ENCODE results near the gene PLCH1. TPM values are rescaled to one million over a fixed set of nuclear protein-coding genes. Genes with fewer than 3 reads are reported as not detected.

Gene PLCH1
- total and polyA plus RNA-seq, 12 donors: under 0.01 to 0.28 (median 0.10) TPM; not detected in 2

DNA sequence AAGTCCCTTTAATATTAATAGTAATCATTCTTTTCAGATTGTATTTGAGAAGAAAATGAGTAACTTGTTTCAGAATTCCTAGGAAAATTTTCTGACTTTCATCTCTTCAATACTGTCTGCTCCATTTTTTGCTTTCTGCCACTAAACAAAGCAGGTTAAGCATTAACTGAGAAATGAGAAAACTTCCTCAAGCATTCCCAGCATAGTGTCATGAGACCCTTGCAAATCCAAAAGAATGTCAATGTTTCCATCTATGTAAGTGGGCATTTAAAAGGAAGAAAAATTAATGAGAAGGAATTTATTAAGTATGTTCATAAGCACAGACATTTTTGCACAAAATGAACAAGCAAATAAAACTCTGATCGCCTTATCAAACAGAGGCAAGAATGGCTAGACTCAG lies 303.4 kb downstream of the PLCH1 start:
- no peak for DNase-seq
- WGBS, 4 donors: 63 to 81% (median 75%) methylated on average over 1 of the region's 1 CpG
- Histone ChIP-seq H3K27ac (no peak overlapping the region), H3K27me3 (no peaks in the 10 kb centered on the region), H3K4me1 (replicated peaks in 1 of 2) (no peaks in the 10 kb centered on the region), H3K36me3 (replicated peaks in 1 of 2) (no peaks in the 10 kb centered on the region), H3K4me3 (no peak overlapping the region), H3K9me3 (replicated peaks in 1 of 3) (no peaks in the 10 kb centered on the region)
- TF ChIP-seq POLR2A (IDR thresholded peaks at IDR 0.05): no peak
- TF ChIP-seq, protein P1, sequence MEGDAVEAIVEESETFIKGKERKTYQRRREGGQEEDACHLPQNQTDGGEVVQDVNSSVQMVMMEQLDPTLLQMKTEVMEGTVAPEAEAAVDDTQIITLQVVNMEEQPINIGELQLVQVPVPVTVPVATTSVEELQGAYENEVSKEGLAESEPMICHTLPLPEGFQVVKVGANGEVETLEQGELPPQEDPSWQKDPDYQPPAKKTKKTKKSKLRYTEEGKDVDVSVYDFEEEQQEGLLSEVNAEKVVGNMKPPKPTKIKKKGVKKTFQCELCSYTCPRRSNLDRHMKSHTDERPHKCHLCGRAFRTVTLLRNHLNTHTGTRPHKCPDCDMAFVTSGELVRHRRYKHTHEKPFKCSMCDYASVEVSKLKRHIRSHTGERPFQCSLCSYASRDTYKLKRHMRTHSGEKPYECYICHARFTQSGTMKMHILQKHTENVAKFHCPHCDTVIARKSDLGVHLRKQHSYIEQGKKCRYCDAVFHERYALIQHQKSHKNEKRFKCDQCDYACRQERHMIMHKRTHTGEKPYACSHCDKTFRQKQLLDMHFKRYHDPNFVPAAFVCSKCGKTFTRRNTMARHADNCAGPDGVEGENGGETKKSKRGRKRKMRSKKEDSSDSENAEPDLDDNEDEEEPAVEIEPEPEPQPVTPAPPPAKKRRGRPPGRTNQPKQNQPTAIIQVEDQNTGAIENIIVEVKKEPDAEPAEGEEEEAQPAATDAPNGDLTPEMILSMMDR (IDR thresholded peaks at IDR 0.05): no peak
- intact Hi-C loops (cut with DNase I): no loop called here

DNA sequence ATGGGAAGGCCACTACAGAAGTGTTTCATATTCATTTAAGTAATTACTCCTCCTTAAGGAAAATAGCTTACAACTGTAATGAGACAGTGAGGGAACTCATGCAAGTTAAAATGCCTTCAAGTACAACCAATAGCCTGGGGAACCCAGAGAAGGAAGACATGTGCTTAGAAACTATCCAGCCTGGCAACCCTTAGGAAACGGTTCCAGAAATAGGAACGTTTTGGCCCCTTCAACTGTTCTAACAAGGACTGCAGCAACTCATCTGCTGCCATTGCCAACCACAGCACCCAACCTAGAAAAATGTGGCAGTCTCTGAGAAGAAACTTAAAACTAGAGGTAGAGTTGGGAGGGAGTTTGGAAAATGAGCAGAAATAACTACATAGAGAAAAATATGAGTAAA lies 303.8 kb downstream of the PLCH1 start:
- 48 to 71% (median 55%) methylated on average over 2 of the region's 2 CpGs for WGBS, 4 donors
- no peaks in the 10 kb centered on the region for H3K36me3 ChIP-seq (replicated peaks in 1 of 2)
- intact Hi-C loops (cut with DNase I): no loop called here
- no peak overlapping the region for H3K4me3 ChIP-seq
- H3K27ac ChIP-seq: no peak overlapping the region
- TF ChIP-seq POLR2A (IDR thresholded peaks at IDR 0.05): no peak
- TF ChIP-seq, protein P1 (IDR thresholded peaks at IDR 0.05): no peak
- DNase-seq: no peak
- H3K9me3 ChIP-seq (replicated peaks in 1 of 3): no peaks in the 10 kb centered on the region
- H3K4me1 ChIP-seq (replicated peaks in 1 of 2): no peaks in the 10 kb centered on the region
- no peaks in the 10 kb centered on the region for H3K27me3 ChIP-seq

DNA sequence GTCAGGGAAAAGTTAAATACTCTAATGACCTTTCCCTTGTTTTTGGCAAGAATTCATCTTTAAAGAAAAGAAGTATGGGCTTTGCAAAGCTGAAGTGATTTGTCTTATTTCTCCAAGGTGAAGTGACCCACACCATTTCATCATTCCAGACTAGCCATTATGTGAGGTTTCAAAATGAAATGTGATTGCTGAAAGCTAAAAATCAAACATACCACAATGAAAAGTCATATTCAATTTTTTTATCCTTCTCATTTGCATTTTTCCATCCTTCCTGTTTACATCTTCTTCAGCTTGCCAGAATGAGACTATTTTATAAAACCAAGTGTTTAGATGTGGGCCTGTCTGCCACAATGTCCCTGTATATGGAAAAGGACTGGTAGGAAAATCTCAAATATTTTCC lies 309.1 kb downstream of the PLCH1 start:
- intact Hi-C loops (cut with DNase I): no loop called here
- TF ChIP-seq, protein P1 (IDR thresholded peaks at IDR 0.05): no peak
- TF ChIP-seq POLR2A (IDR thresholded peaks at IDR 0.05): no peak
- Histone ChIP-seq H3K4me3 (no peak overlapping the region), H3K36me3 (replicated peaks in 1 of 2) (no peaks in the 10 kb centered on the region), H3K9me3 (replicated peaks in 1 of 3) (no peaks in the 10 kb centered on the region), H3K27ac (no peak overlapping the region), H3K27me3 (no peaks in the 10 kb centered on the region), H3K4me1 (replicated peaks in 1 of 2) (no peaks in the 10 kb centered on the region)
- no peak for DNase-seq

DNA sequence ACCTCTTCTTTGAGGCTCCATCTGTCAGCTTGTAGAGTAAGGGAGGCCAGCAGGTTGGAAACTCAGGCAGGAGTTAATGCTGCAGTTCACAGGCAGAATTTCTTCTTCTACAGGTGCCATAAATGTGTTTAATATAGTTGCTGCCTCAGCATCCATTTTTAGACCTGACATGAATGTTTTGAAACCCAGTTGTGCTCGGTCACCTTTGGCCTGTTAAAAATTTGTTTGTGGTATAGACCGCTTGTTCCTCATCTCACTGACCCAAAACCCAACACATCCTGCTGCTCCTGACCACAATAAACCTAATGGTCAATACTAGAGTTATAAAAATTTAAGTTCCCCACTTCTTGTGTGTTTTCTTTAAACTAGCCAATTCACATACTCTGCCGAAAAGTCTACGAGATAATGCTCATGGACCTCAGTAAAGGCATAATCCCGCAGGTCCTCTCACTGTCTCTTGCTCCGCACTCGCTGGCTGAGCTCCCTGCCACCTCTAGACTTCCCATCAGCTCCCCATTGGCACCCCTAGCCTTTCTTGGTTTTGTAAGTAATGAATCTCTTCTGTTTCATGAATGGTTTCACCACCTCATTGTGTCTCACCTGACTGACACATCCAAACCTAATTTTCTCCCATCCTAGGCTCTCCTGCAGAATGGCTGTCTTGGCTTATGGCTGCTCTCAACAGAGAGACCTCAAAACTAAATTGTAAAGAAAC lies 312.9 kb downstream of the PLCH1 start:
- DNase-seq: no peak

More for the DNA sequence above, 312.9 kb downstream of the PLCH1 start:
- no peaks in the 10 kb centered on the region for H3K9me3 ChIP-seq (replicated peaks in 1 of 3)
- no peaks in the 10 kb centered on the region for H3K27me3 ChIP-seq
- no peak overlapping the region for H3K27ac ChIP-seq
- no peaks in the 10 kb centered on the region for H3K4me1 ChIP-seq (replicated peaks in 1 of 2)
- H3K36me3 ChIP-seq (replicated peaks in 1 of 2): no peaks in the 10 kb centered on the region
- 58 to 70% (median 67%) methylated on average over 7 of the region's 7 CpGs for WGBS, 4 donors
- intact Hi-C loops (cut with DNase I): no loop called here
- no peak overlapping the region for H3K4me3 ChIP-seq
- TF ChIP-seq, protein P1 (IDR thresholded peaks at IDR 0.05): no peak
- no peak for TF ChIP-seq POLR2A (IDR thresholded peaks at IDR 0.05)

All from adrenal gland (tissue), 12 donors.